Neural progenitor cell (in vitro differentiated cells): Measurements from ENCODE around the gene ZNF516.

Experiments
- CTCF ChIP-seq: fragments of 200-600 bp; sonication (generic); IDR thresholded peaks from 2 replicates; pipeline ENCODE4 v1.5.1; 2017; ENCODE audit warnings: antibody characterized with exemption, mild to moderate bottlenecking
- EZH2 ChIP-seq: fragments of 200-600 bp; sonication (generic); IDR thresholded peaks from 2 replicates; pipeline ENCODE4 v1.6.1; 2017; ENCODE audit warnings: antibody characterized with exemption, mild to moderate bottlenecking, moderate library complexity
- EZH2phosphoT487 ChIP-seq: fragments of 200-600 bp; sonication (generic); IDR thresholded peaks from 2 replicates; pipeline ENCODE4 v1.6.1; 2017; ENCODE audit warnings: antibody characterized with exemption

GRCh38 chr18:76479351-76480238 is 15.4 kb downstream of the ZNF516 start:
- TF ChIP-seq CTCF, result no peak
- no peak for TF ChIP-seq EZH2phosphoT487
- no peak for TF ChIP-seq EZH2
